Measurements from ENCODE around the gene RC3H1.
A peak's percentile ranks its signal among the peaks of the same experiment; 100 is the strongest.
"Not testable (repeated sequence)": the region's sequence is repeated elsewhere in the genome, so short reads cannot be mapped to it uniquely, and the experiment has no call there.

Gene RC3H1

GRCh38 chr1:174022080-174022975, at the start of gene RC3H1:
RC3H1 (minus strand) TSS chr1:174022357; CDS start chr1:173992985, 29,372 bp downstream.
- DNase-seq (ENCODE audit: low read depth in 2 of 2): peak; percentile 74 to 83

- no peak for DNase-seq (ENCODE audit: low read depth in 2 of 2)
These were observed 48.5 kb upstream of the RC3H1 start for GRCh38 chr1:174070614-174071013.

GRCh38 chr1:174068000-174068399, 45.8 kb upstream of the RC3H1 start:
- no peak for DNase-seq (ENCODE audit: low read depth in 2 of 2)

GRCh38 chr1:174060090-174060489, 37.9 kb upstream of the RC3H1 start:
- no peak for DNase-seq (ENCODE audit: low read depth in 2 of 2)

- no peak for DNase-seq (ENCODE audit: low read depth in 2 of 2)
These were observed 36.5 kb upstream of the RC3H1 start for GRCh38 chr1:174058624-174059023.

- not testable (repeated sequence) for DNase-seq (ENCODE audit: low read depth in 2 of 2)
These were observed 34.5 kb upstream of the RC3H1 start for GRCh38 chr1:174056609-174057008.

GRCh38 chr1:174055797-174056196, 33.6 kb upstream of the RC3H1 start:
- DNase-seq (ENCODE audit: low read depth in 2 of 2): not testable (repeated sequence)

- DNase-seq (ENCODE audit: low read depth in 2 of 2): no peak
These were observed 31.7 kb upstream of the RC3H1 start for GRCh38 chr1:174053826-174054225.

- no peak for DNase-seq (ENCODE audit: low read depth in 2 of 2)
These were observed 30.5 kb upstream of the RC3H1 start for GRCh38 chr1:174052621-174053020.

- DNase-seq (ENCODE audit: low read depth in 2 of 2): no peak
These were observed 29.8 kb upstream of the RC3H1 start for GRCh38 chr1:174051956-174052355.

GRCh38 chr1:174049514-174049913, 27.4 kb upstream of the RC3H1 start:
- no peak for DNase-seq (ENCODE audit: low read depth in 2 of 2)

GRCh38 chr1:174044418-174045222, 22.5 kb upstream of the RC3H1 start:
- no peak for DNase-seq (ENCODE audit: low read depth in 2 of 2)

GRCh38 chr1:174042509-174042908, 20.4 kb upstream of the RC3H1 start:
- DNase-seq (ENCODE audit: low read depth in 2 of 2): not testable (repeated sequence)

- no peak for DNase-seq (ENCODE audit: low read depth in 2 of 2)
These were observed 19.2 kb upstream of the RC3H1 start for GRCh38 chr1:174041369-174041768.

GRCh38 chr1:174040387-174040786, 18.2 kb upstream of the RC3H1 start:
- DNase-seq (ENCODE audit: low read depth in 2 of 2): no peak

GRCh38 chr1:174039027-174039426, 16.9 kb upstream of the RC3H1 start:
- DNase-seq (ENCODE audit: low read depth in 2 of 2): no peak

GRCh38 chr1:174036798-174037197, 14.6 kb upstream of the RC3H1 start:
- DNase-seq (ENCODE audit: low read depth in 2 of 2): no peak

GRCh38 chr1:174036204-174036603, 14.0 kb upstream of the RC3H1 start:
- DNase-seq (ENCODE audit: low read depth in 2 of 2): no peak

GRCh38 chr1:174032671-174033222, 10.6 kb upstream of the RC3H1 start:
- DNase-seq (ENCODE audit: low read depth in 2 of 2): no peak

- no peak for DNase-seq (ENCODE audit: low read depth in 2 of 2)
These were observed 8.9 kb upstream of the RC3H1 start for GRCh38 chr1:174031099-174031498.

GRCh38 chr1:174028495-174028894, 6.3 kb upstream of the RC3H1 start:
- no peak for DNase-seq (ENCODE audit: low read depth in 2 of 2)

- no peak for DNase-seq (ENCODE audit: low read depth in 2 of 2)
These were observed 1.3 kb upstream of the RC3H1 start for GRCh38 chr1:174023440-174023839.

- no peak for DNase-seq (ENCODE audit: low read depth in 2 of 2)
These were observed 770 bp upstream of the RC3H1 start for GRCh38 chr1:174022976-174023277.
